GM21723 (cell line): ENCODE results near the gene SLC43A1.
"Not testable (repeated sequence)": the region's sequence is repeated elsewhere in the genome, so short reads cannot be mapped to it uniquely, and the experiment has no call there.

Experiments
- ATAC-seq: cut with Tn5 transposase; IDR thresholded peaks from one replicate; pipeline ENCODE4 v1.9.1; 2021; ENCODE audit warnings: mild to moderate bottlenecking, moderate library complexity; ENCODE audit not compliant: unreplicated experiment

The SLC43A1 gene

GRCh38 chr11:57462597-57462996 is 52.9 kb downstream of the SLC43A1 start:
- ATAC-seq = no peak

- no peak for ATAC-seq
Measured at GRCh38 chr11:57461841-57462489, 53.5 kb downstream of the SLC43A1 start.

- ATAC-seq = peak; percentile 2
Measured at GRCh38 chr11:57460758-57461749, 54.4 kb downstream of the SLC43A1 start.

- peak; percentile 44 for ATAC-seq
Measured at GRCh38 chr11:57460022-57460757, 55.3 kb downstream of the SLC43A1 start, which contains the start of gene RTN4RL2. Gene RTN4RL2 (plus strand): TSS chr11:57460528. CDS start chr11:57460866, 338 bp downstream.

GRCh38 chr11:57459164-57460021 is 56.1 kb downstream of the SLC43A1 start:
- ATAC-seq = no peak

GRCh38 chr11:57458410-57459163 is 56.9 kb downstream of the SLC43A1 start:
- ATAC-seq = no peak

- no peak for ATAC-seq
Measured at GRCh38 chr11:57458060-57458409, 57.5 kb downstream of the SLC43A1 start.

- ATAC-seq = peak; percentile 24
Measured at GRCh38 chr11:57457643-57458023, 57.9 kb downstream of the SLC43A1 start.

- ATAC-seq = peak; percentile 55
Measured at GRCh38 chr11:57456960-57457642, 58.4 kb downstream of the SLC43A1 start.

- ATAC-seq = no peak
Measured at GRCh38 chr11:57453543-57454177, 61.8 kb downstream of the SLC43A1 start.

- no peak for ATAC-seq
Measured at GRCh38 chr11:57446055-57446454, 69.4 kb downstream of the SLC43A1 start.

GRCh38 chr11:57445122-57445394 is 70.4 kb downstream of the SLC43A1 start:
- ATAC-seq = not testable (repeated sequence)

- no peak for ATAC-seq
Measured at GRCh38 chr11:57444362-57445121, 71.0 kb downstream of the SLC43A1 start.

- no peak for ATAC-seq
Measured at GRCh38 chr11:57440744-57441414, 74.6 kb downstream of the SLC43A1 start.

- ATAC-seq = no peak
Measured at GRCh38 chr11:57439786-57440185, 75.7 kb downstream of the SLC43A1 start.

- no peak for ATAC-seq
Measured at GRCh38 chr11:57438345-57439285, 76.9 kb downstream of the SLC43A1 start.
